ENCODE results near the gene UNC13A. TPM values are rescaled to one million over a fixed set of nuclear protein-coding genes. Genes with fewer than 3 reads are reported as not detected.

Gene UNC13A
- total and polyA plus RNA-seq, 2 donors, result 0.25 to 0.48 TPM

Other genes with a start within 250 kb of the UNC13A start
- 0.53 TPM for gene TMEM221, start 239.7 kb downstream of the UNC13A start, total RNA-seq
- 0.82 TPM for gene TMEM221, start 239.7 kb downstream of the UNC13A start, polyA plus RNA-seq
- gene NXNL1, start 227.4 kb downstream of the UNC13A start, total RNA-seq, result not detected
- not detected for gene NXNL1, start 227.4 kb downstream of the UNC13A start, polyA plus RNA-seq
- 14.8 TPM for gene SLC27A1, start 217.8 kb downstream of the UNC13A start, total RNA-seq
- 21.1 TPM for gene SLC27A1, start 217.8 kb downstream of the UNC13A start, polyA plus RNA-seq
- gene PGLS, start 176.7 kb downstream of the UNC13A start, total RNA-seq, result 27.2 TPM
- 82.8 TPM for gene PGLS, start 176.7 kb downstream of the UNC13A start, polyA plus RNA-seq
- 31.7 TPM for gene COLGALT1, start 132.7 kb downstream of the UNC13A start, total RNA-seq
- gene COLGALT1, start 132.7 kb downstream of the UNC13A start, polyA plus RNA-seq, result 68.6 TPM
- gene MAP1S, start 31.1 kb upstream of the UNC13A start, total RNA-seq, result 26.8 TPM
- gene MAP1S, start 31.1 kb upstream of the UNC13A start, polyA plus RNA-seq, result 34.4 TPM
- 1.4 TPM for gene FCHO1, start 63.1 kb upstream of the UNC13A start, total RNA-seq
- gene FCHO1, start 63.1 kb upstream of the UNC13A start, polyA plus RNA-seq, result 1.7 TPM
- gene B3GNT3, start 106.8 kb upstream of the UNC13A start, total RNA-seq, result 5.7 TPM
- gene B3GNT3, start 106.8 kb upstream of the UNC13A start, polyA plus RNA-seq, result 6.5 TPM
- gene INSL3, start 133.2 kb upstream of the UNC13A start, total RNA-seq, result not detected
- 0.19 TPM for gene INSL3, start 133.2 kb upstream of the UNC13A start, polyA plus RNA-seq
- 4.8 TPM for gene JAK3, start 159.6 kb upstream of the UNC13A start, total RNA-seq
- 2.7 TPM for gene JAK3, start 159.6 kb upstream of the UNC13A start, polyA plus RNA-seq
- gene RPL18A, start 171.6 kb upstream of the UNC13A start, total RNA-seq, result 531 TPM
- gene RPL18A, start 171.6 kb upstream of the UNC13A start, polyA plus RNA-seq, result 2,929 TPM
- not detected for gene SLC5A5, start 183.6 kb upstream of the UNC13A start, total RNA-seq
- gene SLC5A5, start 183.6 kb upstream of the UNC13A start, polyA plus RNA-seq, result not detected
- gene CCDC124, start 244.7 kb upstream of the UNC13A start, total RNA-seq, result 9.7 TPM
- 149 TPM for gene CCDC124, start 244.7 kb upstream of the UNC13A start, polyA plus RNA-seq